Measurements from ENCODE around the gene EDEM1. TPM values are rescaled to one million over a fixed set of nuclear protein-coding genes. Genes with fewer than 3 reads are reported as not detected.

EDEM1 gene
- polyA plus RNA-seq, 1 donor from 2014 or later = 13.6 TPM

DNA sequence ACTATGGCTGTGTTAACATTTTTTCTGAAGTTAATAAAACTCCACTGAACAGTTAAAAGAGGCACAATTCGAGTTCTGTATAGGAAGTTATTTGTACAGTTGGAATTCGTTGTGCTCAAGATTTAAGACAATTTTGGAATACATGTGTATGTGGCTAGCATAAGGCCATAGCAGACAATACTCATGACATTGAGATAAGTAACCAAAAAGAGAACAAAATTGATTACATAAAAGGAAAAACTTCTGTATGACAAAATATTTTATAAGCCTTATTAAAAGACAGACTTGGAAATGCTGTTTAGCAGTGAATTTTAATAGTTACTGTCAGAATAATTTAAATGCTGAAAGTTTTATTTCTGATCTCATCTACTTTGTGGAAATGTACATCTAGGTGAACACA lies 17.7 kb upstream of the EDEM1 start:
- Histone ChIP-seq H3K27me3 (ENCODE audit: insufficient read depth, low read depth, low read length) (no peaks in the 10 kb centered on the region), H2AFZ (ENCODE audit: low read depth, low read length) (no peak overlapping the region), H4K20me1 (ENCODE audit: insufficient read depth) (no peaks in the 10 kb centered on the region), H3K9ac (ENCODE audit: low read length) (no peak overlapping the region), H3K9me2 (ENCODE audit: insufficient read depth, low read length) (no peaks in the 10 kb centered on the region), H3F3A (ENCODE audit: insufficient read depth, low read length, poor library complexity, severe bottlenecking) (no peaks in the 10 kb centered on the region), H3K4me3 (ENCODE audit: low read length) (no peak overlapping the region), H3K9me3 (ENCODE audit: low read length) (no peaks in the 10 kb centered on the region), H3K27ac (ENCODE audit: low read length) (no peak overlapping the region), H3K36me3 (ENCODE audit: insufficient read depth, low read length) (no peaks in the 10 kb centered on the region), H3K79me2 (replicated peaks; ENCODE audit: insufficient read depth, low read length) (peaks cover 7% of the 10 kb centered on the region), H3K4me2 (ENCODE audit: low read length) (no peak overlapping the region)
- TF ChIP-seq POLR2AphosphoS5 (IDR thresholded peaks at IDR 0.05) (no peak), EP300 (conservative IDR thresholded peaks at IDR 0.05; ENCODE audit: poor library complexity, severe bottlenecking) (no peak)

DNA sequence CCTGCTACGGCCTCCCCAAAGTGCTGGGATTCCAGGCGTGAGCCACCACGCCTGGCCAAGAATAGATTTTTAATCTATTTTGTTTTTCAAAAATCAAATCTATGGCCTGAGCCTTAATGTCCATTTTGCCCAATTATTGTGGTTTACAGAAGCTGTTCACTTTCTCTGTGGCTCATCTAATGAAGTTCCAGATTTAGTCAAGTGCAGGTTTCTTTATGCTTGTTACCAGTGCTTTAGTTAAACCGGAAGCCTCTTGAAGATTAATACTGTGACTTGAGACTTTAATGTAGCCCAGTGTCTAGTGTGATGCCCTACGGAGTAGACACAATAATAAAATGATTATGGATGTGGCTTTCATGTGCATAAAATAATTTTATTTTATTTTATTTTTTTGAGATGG lies 16.5 kb upstream of the EDEM1 start:
- no peaks in the 10 kb centered on the region for H3K9me2 ChIP-seq (ENCODE audit: insufficient read depth, low read length)
- TF ChIP-seq, protein P1, sequence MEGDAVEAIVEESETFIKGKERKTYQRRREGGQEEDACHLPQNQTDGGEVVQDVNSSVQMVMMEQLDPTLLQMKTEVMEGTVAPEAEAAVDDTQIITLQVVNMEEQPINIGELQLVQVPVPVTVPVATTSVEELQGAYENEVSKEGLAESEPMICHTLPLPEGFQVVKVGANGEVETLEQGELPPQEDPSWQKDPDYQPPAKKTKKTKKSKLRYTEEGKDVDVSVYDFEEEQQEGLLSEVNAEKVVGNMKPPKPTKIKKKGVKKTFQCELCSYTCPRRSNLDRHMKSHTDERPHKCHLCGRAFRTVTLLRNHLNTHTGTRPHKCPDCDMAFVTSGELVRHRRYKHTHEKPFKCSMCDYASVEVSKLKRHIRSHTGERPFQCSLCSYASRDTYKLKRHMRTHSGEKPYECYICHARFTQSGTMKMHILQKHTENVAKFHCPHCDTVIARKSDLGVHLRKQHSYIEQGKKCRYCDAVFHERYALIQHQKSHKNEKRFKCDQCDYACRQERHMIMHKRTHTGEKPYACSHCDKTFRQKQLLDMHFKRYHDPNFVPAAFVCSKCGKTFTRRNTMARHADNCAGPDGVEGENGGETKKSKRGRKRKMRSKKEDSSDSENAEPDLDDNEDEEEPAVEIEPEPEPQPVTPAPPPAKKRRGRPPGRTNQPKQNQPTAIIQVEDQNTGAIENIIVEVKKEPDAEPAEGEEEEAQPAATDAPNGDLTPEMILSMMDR (IDR thresholded peaks at IDR 0.05; ENCODE audit: poor library complexity, severe bottlenecking) = no peak
- TF ChIP-seq MXI1 (conservative IDR thresholded peaks at IDR 0.05; ENCODE audit: poor library complexity, severe bottlenecking) (no peak), RAD21 (conservative IDR thresholded peaks at IDR 0.05) (no peak), EP300 (conservative IDR thresholded peaks at IDR 0.05; ENCODE audit: poor library complexity, severe bottlenecking) (no peak), TAF1 (IDR thresholded peaks at IDR 0.05; ENCODE audit: low read depth) (no peak), EZH2 (IDR thresholded peaks at IDR 0.05; ENCODE audit: borderline replicate concordance, insufficient read depth, low read length, poor library complexity, severe bottlenecking) (no peak), SMC3 (conservative IDR thresholded peaks at IDR 0.05; ENCODE audit: poor library complexity) (no peak), POLR2AphosphoS5 (IDR thresholded peaks at IDR 0.05) (no peak)
- TF ChIP-seq, protein P2, sequence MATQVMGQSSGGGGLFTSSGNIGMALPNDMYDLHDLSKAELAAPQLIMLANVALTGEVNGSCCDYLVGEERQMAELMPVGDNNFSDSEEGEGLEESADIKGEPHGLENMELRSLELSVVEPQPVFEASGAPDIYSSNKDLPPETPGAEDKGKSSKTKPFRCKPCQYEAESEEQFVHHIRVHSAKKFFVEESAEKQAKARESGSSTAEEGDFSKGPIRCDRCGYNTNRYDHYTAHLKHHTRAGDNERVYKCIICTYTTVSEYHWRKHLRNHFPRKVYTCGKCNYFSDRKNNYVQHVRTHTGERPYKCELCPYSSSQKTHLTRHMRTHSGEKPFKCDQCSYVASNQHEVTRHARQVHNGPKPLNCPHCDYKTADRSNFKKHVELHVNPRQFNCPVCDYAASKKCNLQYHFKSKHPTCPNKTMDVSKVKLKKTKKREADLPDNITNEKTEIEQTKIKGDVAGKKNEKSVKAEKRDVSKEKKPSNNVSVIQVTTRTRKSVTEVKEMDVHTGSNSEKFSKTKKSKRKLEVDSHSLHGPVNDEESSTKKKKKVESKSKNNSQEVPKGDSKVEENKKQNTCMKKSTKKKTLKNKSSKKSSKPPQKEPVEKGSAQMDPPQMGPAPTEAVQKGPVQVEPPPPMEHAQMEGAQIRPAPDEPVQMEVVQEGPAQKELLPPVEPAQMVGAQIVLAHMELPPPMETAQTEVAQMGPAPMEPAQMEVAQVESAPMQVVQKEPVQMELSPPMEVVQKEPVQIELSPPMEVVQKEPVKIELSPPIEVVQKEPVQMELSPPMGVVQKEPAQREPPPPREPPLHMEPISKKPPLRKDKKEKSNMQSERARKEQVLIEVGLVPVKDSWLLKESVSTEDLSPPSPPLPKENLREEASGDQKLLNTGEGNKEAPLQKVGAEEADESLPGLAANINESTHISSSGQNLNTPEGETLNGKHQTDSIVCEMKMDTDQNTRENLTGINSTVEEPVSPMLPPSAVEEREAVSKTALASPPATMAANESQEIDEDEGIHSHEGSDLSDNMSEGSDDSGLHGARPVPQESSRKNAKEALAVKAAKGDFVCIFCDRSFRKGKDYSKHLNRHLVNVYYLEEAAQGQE (IDR thresholded peaks at IDR 0.05; ENCODE audit: borderline replicate concordance) = no peak
- H3K4me2 ChIP-seq (ENCODE audit: low read length) = no peak overlapping the region
- H3F3A ChIP-seq (ENCODE audit: insufficient read depth, low read length, poor library complexity, severe bottlenecking) = no peaks in the 10 kb centered on the region
- no peak overlapping the region for H3K27ac ChIP-seq (ENCODE audit: low read length)
- H3K9ac ChIP-seq (ENCODE audit: low read length) = no peak overlapping the region
- no peaks in the 10 kb centered on the region for H3K79me2 ChIP-seq (replicated peaks; ENCODE audit: insufficient read depth, low read length)
- no peaks in the 10 kb centered on the region for H3K9me3 ChIP-seq (ENCODE audit: low read length)
- H4K20me1 ChIP-seq (ENCODE audit: insufficient read depth) = no peaks in the 10 kb centered on the region
- no peaks in the 10 kb centered on the region for H3K36me3 ChIP-seq (ENCODE audit: insufficient read depth, low read length)
- no peak overlapping the region for H2AFZ ChIP-seq (ENCODE audit: low read depth, low read length)
- no peak overlapping the region for H3K4me3 ChIP-seq (ENCODE audit: low read length)
- no peaks in the 10 kb centered on the region for H3K27me3 ChIP-seq (ENCODE audit: insufficient read depth, low read depth, low read length)

DNA sequence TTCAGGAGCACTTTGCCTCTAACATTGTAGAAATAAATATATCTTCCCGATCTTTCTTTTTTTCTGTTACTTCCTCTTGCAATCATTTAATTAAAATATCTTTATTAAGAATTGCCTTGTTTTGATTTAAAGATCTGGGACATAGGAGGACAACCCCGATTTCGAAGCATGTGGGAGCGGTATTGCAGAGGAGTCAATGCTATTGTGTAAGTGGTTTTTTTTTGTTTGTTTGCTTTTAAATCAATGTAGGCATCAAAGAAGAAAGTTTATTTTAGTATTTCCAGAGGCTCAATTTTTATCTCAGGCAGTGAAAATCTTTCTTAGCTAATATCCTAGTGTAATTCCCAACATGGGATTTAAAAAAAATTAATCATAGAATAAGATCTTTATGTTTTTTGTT lies 15.5 kb upstream of the EDEM1 start:
- no peak overlapping the region for H2AFZ ChIP-seq (ENCODE audit: low read depth, low read length)
- no peaks in the 10 kb centered on the region for H3K79me2 ChIP-seq (replicated peaks; ENCODE audit: insufficient read depth, low read length)
- no peaks in the 10 kb centered on the region for H3K36me3 ChIP-seq (ENCODE audit: insufficient read depth, low read length)
- H3K4me3 ChIP-seq (ENCODE audit: low read length) = no peak overlapping the region
- no peaks in the 10 kb centered on the region for H3K9me3 ChIP-seq (ENCODE audit: low read length)
- TF ChIP-seq POLR2AphosphoS5 (IDR thresholded peaks at IDR 0.05) (no peak), SMC3 (conservative IDR thresholded peaks at IDR 0.05; ENCODE audit: poor library complexity) (no peak), EP300 (conservative IDR thresholded peaks at IDR 0.05; ENCODE audit: poor library complexity, severe bottlenecking) (no peak), EZH2 (IDR thresholded peaks at IDR 0.05; ENCODE audit: borderline replicate concordance, insufficient read depth, low read length, poor library complexity, severe bottlenecking) (no peak), RAD21 (conservative IDR thresholded peaks at IDR 0.05) (no peak), MXI1 (conservative IDR thresholded peaks at IDR 0.05; ENCODE audit: poor library complexity, severe bottlenecking) (no peak), TAF1 (IDR thresholded peaks at IDR 0.05; ENCODE audit: low read depth) (no peak)
- TF ChIP-seq, protein P1 (IDR thresholded peaks at IDR 0.05; ENCODE audit: poor library complexity, severe bottlenecking) = no peak
- TF ChIP-seq, protein P2 (IDR thresholded peaks at IDR 0.05; ENCODE audit: borderline replicate concordance) = no peak
- no peaks in the 10 kb centered on the region for H4K20me1 ChIP-seq (ENCODE audit: insufficient read depth)
- H3K27ac ChIP-seq (ENCODE audit: low read length) = no peak overlapping the region
- no peak overlapping the region for H3K9ac ChIP-seq (ENCODE audit: low read length)
- no peak overlapping the region for H3K4me2 ChIP-seq (ENCODE audit: low read length)
- H3K9me2 ChIP-seq (ENCODE audit: insufficient read depth, low read length) = no peaks in the 10 kb centered on the region
- no peaks in the 10 kb centered on the region for H3K27me3 ChIP-seq (ENCODE audit: insufficient read depth, low read depth, low read length)
- no peaks in the 10 kb centered on the region for H3F3A ChIP-seq (ENCODE audit: insufficient read depth, low read length, poor library complexity, severe bottlenecking)
